Caco-2 (cell line): Measurements from ENCODE around the gene TAS2R16. TPM values are rescaled to one million over a fixed set of nuclear protein-coding genes. Genes with fewer than 3 reads are reported as not detected.

Source experiments
- BruUV-seq: library from RNA; stranded (reverse); fragments of 400-500 nt; replicated peaks from 2 replicates; lab custom pipeline; 2021; lab: Mats Ljungman, UMichigan
- CTCF ChIA-PET: fragments of 300-600 bp; sonication (Branson Sonifier 250); formaldehyde crosslinking; loops from one replicate; lab custom pipeline; 2022; ENCODE audit warnings: antibody characterized with exemption; lab: Charles Lee
- POLR2A ChIA-PET: fragments of 300-600 bp; sonication (Branson Sonifier 250); formaldehyde crosslinking; loops from one replicate; lab custom pipeline; 2022; ENCODE audit warnings: antibody characterized with exemption; lab: Charles Lee
- DNase-seq, 2 experiments: peaks; one replicate each; pipeline versions ENCODE4 v3.0.0 to v3.0.0-alpha.2; 2020 to 2022
- H3K27me3 ChIP-seq: replicated peaks from 2 replicates; pipeline ENCODE4 v1.6.0; 2011; ENCODE audit warnings: low read length; ENCODE audit not compliant: control insufficient read depth, insufficient read depth
- H3K36me3 ChIP-seq: 2 replicates; pipeline ENCODE4 v1.5.1; 2011; ENCODE audit warnings: low read length; ENCODE audit not compliant: control insufficient read depth, insufficient read depth
- H3K4me1 ChIP-seq: fragments of 250-450 bp; sonication (Bioruptor Pico); 2 replicates; pipeline ENCODE4 v1.5.1; 2020; ENCODE audit warnings: mild to moderate bottlenecking
- H3K4me3 ChIP-seq: 2 replicates; pipeline ENCODE4 v1.5.1; 2011; ENCODE audit warnings: low read depth, mild to moderate bottlenecking, control low read depth, low read length
- H3K9me3 ChIP-seq: fragments of 250-450 bp; sonication (Bioruptor Pico); 2 replicates; pipeline ENCODE4 v1.5.1; 2020; ENCODE audit warnings: mild to moderate bottlenecking, moderate library complexity
- H3K27ac Mint-ChIP-seq: one replicate; pipeline ENCODE4 v1.8.0; 2022; ENCODE audit warnings: mixed read lengths; ENCODE audit not compliant: unreplicated experiment
- H3K27me3 Mint-ChIP-seq: one replicate; pipeline ENCODE4 v1.8.0; 2022; ENCODE audit warnings: mixed read lengths; ENCODE audit not compliant: insufficient read depth, unreplicated experiment
- H3K36me3 Mint-ChIP-seq: one replicate; pipeline ENCODE4 v1.8.0; 2022; ENCODE audit warnings: mild to moderate bottlenecking, mixed read lengths; ENCODE audit not compliant: insufficient read depth, unreplicated experiment
- H3K4me1 Mint-ChIP-seq: one replicate; pipeline ENCODE4 v1.8.0; 2022; ENCODE audit warnings: low read depth, mixed read lengths; ENCODE audit not compliant: unreplicated experiment
- H3K4me3 Mint-ChIP-seq: one replicate; pipeline ENCODE4 v1.8.0; 2022; ENCODE audit warnings: mild to moderate bottlenecking, moderate library complexity, mixed read lengths; ENCODE audit not compliant: unreplicated experiment
- H3K9me3 Mint-ChIP-seq: one replicate; pipeline ENCODE4 v1.8.0; 2022; ENCODE audit warnings: mixed read lengths; ENCODE audit not compliant: unreplicated experiment
- intact Hi-C: fragments of 100-400 bp; cut with micrococcal nuclease; formaldehyde crosslinking; loops from one replicate; pipeline ENCODE4 v1.10.0; 2022; ENCODE audit not compliant: unreplicated experiment
- total RNA-seq: library from RNA; stranded (reverse); gene quantifications from 2 replicates; pipeline ENCODE4 v1.2.3, GENCODE V29; 2022
- TF ChIP-seq, protein P1 (sequence below), 2 experiments: fragments of 200-600 bp in 1 of 2; IDR thresholded peaks; 1 replicate in 1 of 2; 2 replicates in 1 of 2; pipeline versions ENCODE4 v1.5.1 to v1.8.0; 2011 to 2022; ENCODE audit warnings: antibody characterized with exemption in 1 of 2, control low read depth in 1 of 2, inconsistent platforms in 1 of 2, low read depth in 1 of 2, low read length in 1 of 2, mild to moderate bottlenecking in 1 of 2, moderate library complexity in 1 of 2; ENCODE audit not compliant: insufficient read depth in 1 of 2, severe bottlenecking in 1 of 2, unreplicated experiment in 1 of 2

The TAS2R16 gene
- total RNA-seq, 1 experiment from 2014 or later, result not detected

DNA sequence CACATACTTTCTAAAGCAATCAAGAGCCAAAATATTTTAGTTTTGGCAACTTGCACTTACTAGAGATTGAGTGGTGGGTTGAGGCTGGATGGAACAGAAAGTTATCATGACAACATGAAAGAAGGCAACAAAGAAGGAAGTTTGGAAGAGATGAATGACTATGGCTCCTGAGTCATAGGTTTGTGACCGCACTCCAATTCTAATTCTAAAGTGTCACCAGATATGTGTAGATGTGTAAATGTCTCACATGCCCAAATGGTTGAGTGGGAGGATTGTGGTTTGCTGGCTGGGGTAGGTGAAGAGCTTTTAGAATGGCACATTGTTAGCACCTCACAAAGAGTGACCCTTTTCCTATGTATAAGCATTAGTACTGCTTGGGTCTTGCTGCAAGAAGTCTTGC is 20.2 kb downstream of the TAS2R16 start:
- Histone ChIP-seq H3K4me1 (no peaks in the 10 kb centered on the region), H3K4me3 (no peak overlapping the region), H3K36me3 (no peaks in the 10 kb centered on the region), H3K9me3 (no peaks in the 10 kb centered on the region), H3K27me3 (no peaks in the 10 kb centered on the region)
- H3K27ac Mint-ChIP-seq, result no peak overlapping the region
- H3K4me1 Mint-ChIP-seq, result no peaks in the 10 kb centered on the region
- DNase-seq, result no peak
- H3K36me3 Mint-ChIP-seq, result no peaks in the 10 kb centered on the region
- ChIA-PET CTCF (no interaction called here), POLR2A (no interaction called here)
- intact Hi-C loops, result no loop called here
- no peaks in the 10 kb centered on the region for H3K9me3 Mint-ChIP-seq
- H3K27me3 Mint-ChIP-seq, result peaks cover 8% of the 10 kb centered on the region
- H3K4me3 Mint-ChIP-seq, result no peak overlapping the region
- TF ChIP-seq, protein P1, sequence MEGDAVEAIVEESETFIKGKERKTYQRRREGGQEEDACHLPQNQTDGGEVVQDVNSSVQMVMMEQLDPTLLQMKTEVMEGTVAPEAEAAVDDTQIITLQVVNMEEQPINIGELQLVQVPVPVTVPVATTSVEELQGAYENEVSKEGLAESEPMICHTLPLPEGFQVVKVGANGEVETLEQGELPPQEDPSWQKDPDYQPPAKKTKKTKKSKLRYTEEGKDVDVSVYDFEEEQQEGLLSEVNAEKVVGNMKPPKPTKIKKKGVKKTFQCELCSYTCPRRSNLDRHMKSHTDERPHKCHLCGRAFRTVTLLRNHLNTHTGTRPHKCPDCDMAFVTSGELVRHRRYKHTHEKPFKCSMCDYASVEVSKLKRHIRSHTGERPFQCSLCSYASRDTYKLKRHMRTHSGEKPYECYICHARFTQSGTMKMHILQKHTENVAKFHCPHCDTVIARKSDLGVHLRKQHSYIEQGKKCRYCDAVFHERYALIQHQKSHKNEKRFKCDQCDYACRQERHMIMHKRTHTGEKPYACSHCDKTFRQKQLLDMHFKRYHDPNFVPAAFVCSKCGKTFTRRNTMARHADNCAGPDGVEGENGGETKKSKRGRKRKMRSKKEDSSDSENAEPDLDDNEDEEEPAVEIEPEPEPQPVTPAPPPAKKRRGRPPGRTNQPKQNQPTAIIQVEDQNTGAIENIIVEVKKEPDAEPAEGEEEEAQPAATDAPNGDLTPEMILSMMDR (IDR thresholded peaks at IDR 0.05; ENCODE audit: insufficient read depth in 1 of 2, low read depth in 1 of 2, low read length in 1 of 2, severe bottlenecking in 1 of 2, unreplicated experiment in 1 of 2), result no peak
- no TSS peak for BruUV-seq

DNA sequence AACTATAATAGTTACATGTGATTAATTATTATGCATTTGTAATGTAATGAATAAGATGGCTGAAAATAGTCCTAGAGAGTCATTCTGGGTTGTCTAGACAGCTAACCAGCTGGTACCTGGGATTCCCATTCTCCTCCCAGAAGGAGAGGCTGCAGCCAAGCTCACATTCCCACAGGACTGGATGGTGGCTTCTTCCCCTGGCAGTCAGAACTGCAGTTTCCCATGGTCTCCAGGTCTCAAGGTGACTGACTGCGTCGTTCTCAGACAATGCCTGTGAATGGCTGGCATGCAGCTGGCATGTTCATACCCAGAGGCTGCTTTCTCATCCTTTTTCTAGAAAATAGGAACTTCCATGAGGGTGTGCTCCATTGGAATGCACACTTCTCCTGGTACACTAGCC is 21.3 kb downstream of the TAS2R16 start:
- intact Hi-C loops, result no loop called here
- TF ChIP-seq, protein P1 (IDR thresholded peaks at IDR 0.05; ENCODE audit: insufficient read depth in 1 of 2, low read depth in 1 of 2, low read length in 1 of 2, severe bottlenecking in 1 of 2, unreplicated experiment in 1 of 2), result no peak
- no TSS peak for BruUV-seq

DNA sequence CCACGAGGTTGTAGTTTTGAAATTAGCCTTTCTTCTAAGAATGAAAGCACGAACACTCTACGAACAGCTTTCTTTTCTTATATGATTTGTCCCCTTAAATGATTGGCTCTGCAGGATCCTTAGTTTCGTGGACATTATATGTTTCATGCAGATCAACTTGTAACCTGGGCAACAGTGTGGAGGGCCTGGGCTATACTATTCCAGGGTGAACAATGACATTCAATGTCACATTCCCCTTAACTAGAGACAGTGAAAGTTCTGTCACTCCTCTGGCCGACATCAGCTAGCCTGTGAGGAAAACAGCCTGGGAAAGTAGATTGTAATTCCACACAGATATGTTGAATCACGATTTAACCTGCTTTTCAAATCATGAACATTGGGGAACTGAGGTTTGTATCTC is 23.4 kb downstream of the TAS2R16 start:
- no peaks in the 10 kb centered on the region for H3K27me3 ChIP-seq
- TF ChIP-seq, protein P1 (IDR thresholded peaks at IDR 0.05; ENCODE audit: insufficient read depth in 1 of 2, low read depth in 1 of 2, low read length in 1 of 2, severe bottlenecking in 1 of 2, unreplicated experiment in 1 of 2), result no peak
- no peak overlapping the region for H3K4me3 ChIP-seq
- ChIA-PET CTCF (no interaction called here), POLR2A (no interaction called here)
- Mint-ChIP-seq H3K36me3 (no peaks in the 10 kb centered on the region), H3K4me3 (no peak overlapping the region), H3K27ac (no peak overlapping the region), H3K27me3 (peaks cover 8% of the 10 kb centered on the region), H3K4me1 (no peaks in the 10 kb centered on the region), H3K9me3 (no peaks in the 10 kb centered on the region)
- no peak for DNase-seq
- H3K4me1 ChIP-seq, result no peaks in the 10 kb centered on the region
- no peaks in the 10 kb centered on the region for H3K36me3 ChIP-seq
- H3K9me3 ChIP-seq, result no peaks in the 10 kb centered on the region
- intact Hi-C loops, result no loop called here
- BruUV-seq, result no TSS peak

More for the DNA sequence above, 21.3 kb downstream of the TAS2R16 start:
- Mint-ChIP-seq H3K9me3 (no peaks in the 10 kb centered on the region), H3K4me3 (no peak overlapping the region), H3K4me1 (no peaks in the 10 kb centered on the region), H3K36me3 (no peaks in the 10 kb centered on the region), H3K27ac (no peak overlapping the region), H3K27me3 (peaks cover 8% of the 10 kb centered on the region)
- DNase-seq, result no peak
- CTCF ChIA-PET, result no interaction called here
- POLR2A ChIA-PET, result no interaction called here
- H3K9me3 ChIP-seq, result no peaks in the 10 kb centered on the region
- no peaks in the 10 kb centered on the region for H3K36me3 ChIP-seq
- H3K27me3 ChIP-seq, result no peaks in the 10 kb centered on the region
- no peaks in the 10 kb centered on the region for H3K4me1 ChIP-seq
- no peak overlapping the region for H3K4me3 ChIP-seq
